Mesendoderm (in vitro differentiated cells): ENCODE measurements around the gene MPC2.
"Not testable (repeated sequence)": the region's sequence is repeated elsewhere in the genome, so short reads cannot be mapped to it uniquely, and the experiment has no call there.

Experiments used
- DNase-seq: peaks from one replicate; pipeline ENCODE4 v3.0.0; 2013
- H2AK5ac ChIP-seq: 2 replicates; pipeline ENCODE4 v1.6.1; 2013; ENCODE audit warnings: low read length, inconsistent platforms
- H2BK120ac ChIP-seq: 2 replicates; pipeline ENCODE4 v1.6.1; 2013; ENCODE audit warnings: low read depth, mild to moderate bottlenecking, low read length, moderate library complexity, mixed read lengths
- H2BK15ac ChIP-seq: replicated peaks from 2 replicates; pipeline ENCODE4 v1.6.1; 2013; ENCODE audit warnings: low read depth, mild to moderate bottlenecking, moderate library complexity
- H2BK5ac ChIP-seq: 2 replicates; pipeline ENCODE4 v1.6.1; 2013; ENCODE audit warnings: low read length, inconsistent platforms
- H3K18ac ChIP-seq: 2 replicates; pipeline ENCODE4 v1.6.1; 2013; ENCODE audit warnings: mild to moderate bottlenecking, low read length, mixed read lengths
- H3K23ac ChIP-seq: one replicate; pipeline ENCODE4 v1.6.1; 2013; ENCODE audit warnings: low read length
- H3K27ac ChIP-seq: 2 replicates; pipeline ENCODE4 v1.5.1; 2013; ENCODE audit warnings: low read depth, mild to moderate bottlenecking, inconsistent platforms, low read length, moderate library complexity
- H3K27me3 ChIP-seq: 2 replicates; pipeline ENCODE4 v1.6.1; 2013; ENCODE audit warnings: low read length, control low read depth, mild to moderate bottlenecking, inconsistent platforms; ENCODE audit not compliant: insufficient read depth, poor library complexity
- H3K36me3 ChIP-seq: 2 replicates; pipeline ENCODE4 v1.6.1; 2013; ENCODE audit warnings: low read length, inconsistent platforms; ENCODE audit not compliant: control insufficient read depth, insufficient read depth
- H3K4ac ChIP-seq: one replicate; pipeline ENCODE4 v1.6.1; 2013; ENCODE audit warnings: low read depth, mild to moderate bottlenecking, low read length, moderate library complexity
- H3K4me1 ChIP-seq: 2 replicates; pipeline ENCODE4 v1.6.1; 2013; ENCODE audit warnings: low read depth, low read length, inconsistent platforms; ENCODE audit not compliant: control insufficient read depth
- H3K4me2 ChIP-seq: 2 replicates; pipeline ENCODE4 v1.6.1; 2013; ENCODE audit warnings: low read length
- H3K4me3 ChIP-seq: 2 replicates; pipeline ENCODE4 v1.5.1; 2013; ENCODE audit warnings: mild to moderate bottlenecking, low read length
- H3K56ac ChIP-seq: one replicate; pipeline ENCODE4 v1.6.1; 2013; ENCODE audit warnings: low read length
- H3K79me1 ChIP-seq: 2 replicates; pipeline ENCODE4 v1.6.1; 2013; ENCODE audit warnings: low read length, inconsistent platforms
- H3K79me2 ChIP-seq: 2 replicates; pipeline ENCODE4 v1.6.1; 2013; ENCODE audit warnings: mild to moderate bottlenecking, low read length; ENCODE audit not compliant: control insufficient read depth, insufficient read depth
- H3K9ac ChIP-seq: 2 replicates; pipeline ENCODE4 v1.6.1; 2013; ENCODE audit warnings: low read length, inconsistent platforms
- H4K5ac ChIP-seq: one replicate; pipeline ENCODE4 v1.6.1; 2013; ENCODE audit warnings: low read length
- H4K8ac ChIP-seq: one replicate; pipeline ENCODE4 v1.6.1; 2013; ENCODE audit warnings: low read depth, mild to moderate bottlenecking, control low read depth, low read length, moderate library complexity
- WGBS: extraction: QIAGEN DNeasy Blood & Tissue Kit; methylation state at CpG from one replicate; pipeline ENCODE4 v1.1.7; 2013; ENCODE audit warnings: low lambda C conversion rate, missing lambda C conversion rate; ENCODE audit not compliant: insufficient coverage; ENCODE audit errors: extremely low coverage; 5-methylcytosine and 5-hydroxymethylcytosine counted together

MPC2 gene

DNA sequence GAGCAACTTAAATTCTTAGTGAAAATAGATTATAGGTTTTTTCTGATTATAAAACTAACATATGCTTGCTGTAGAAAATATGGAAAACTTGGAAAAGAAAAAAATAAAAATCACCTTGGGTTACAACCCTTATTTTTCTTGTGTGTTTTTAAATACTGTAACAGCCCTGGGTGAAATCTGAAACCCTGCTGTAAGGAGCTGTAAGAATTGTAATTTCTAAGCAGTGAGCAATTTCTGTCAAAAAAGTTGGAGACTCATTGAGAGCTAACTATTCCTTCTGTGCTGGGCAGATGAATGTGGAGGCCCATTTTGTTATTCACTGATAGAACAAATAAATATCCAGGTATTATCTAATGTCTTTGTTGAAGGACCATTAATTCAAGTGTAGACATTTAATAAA is 65.5 kb downstream of the MPC2 start:
- Histone ChIP-seq H4K5ac (no peak overlapping the region), H3K79me1 (peaks cover 1% of the 10 kb centered on the region), H3K18ac (no peak overlapping the region), H2AK5ac (no peak overlapping the region), H3K56ac (no peak overlapping the region), H3K23ac (no peak overlapping the region), H3K4me2 (no peak overlapping the region), H2BK120ac (no peak overlapping the region), H3K36me3 (no peaks in the 10 kb centered on the region), H2BK5ac (no peak overlapping the region), H3K4ac (no peak overlapping the region), H3K9ac (no peak overlapping the region), H3K4me3 (no peak overlapping the region), H3K27ac (no peak overlapping the region), H2BK15ac (no peak overlapping the region), H3K79me2 (no peaks in the 10 kb centered on the region), H3K4me1 (no peaks in the 10 kb centered on the region), H3K27me3 (no peaks in the 10 kb centered on the region), H4K8ac (no peak overlapping the region)
- no peak for DNase-seq

DNA sequence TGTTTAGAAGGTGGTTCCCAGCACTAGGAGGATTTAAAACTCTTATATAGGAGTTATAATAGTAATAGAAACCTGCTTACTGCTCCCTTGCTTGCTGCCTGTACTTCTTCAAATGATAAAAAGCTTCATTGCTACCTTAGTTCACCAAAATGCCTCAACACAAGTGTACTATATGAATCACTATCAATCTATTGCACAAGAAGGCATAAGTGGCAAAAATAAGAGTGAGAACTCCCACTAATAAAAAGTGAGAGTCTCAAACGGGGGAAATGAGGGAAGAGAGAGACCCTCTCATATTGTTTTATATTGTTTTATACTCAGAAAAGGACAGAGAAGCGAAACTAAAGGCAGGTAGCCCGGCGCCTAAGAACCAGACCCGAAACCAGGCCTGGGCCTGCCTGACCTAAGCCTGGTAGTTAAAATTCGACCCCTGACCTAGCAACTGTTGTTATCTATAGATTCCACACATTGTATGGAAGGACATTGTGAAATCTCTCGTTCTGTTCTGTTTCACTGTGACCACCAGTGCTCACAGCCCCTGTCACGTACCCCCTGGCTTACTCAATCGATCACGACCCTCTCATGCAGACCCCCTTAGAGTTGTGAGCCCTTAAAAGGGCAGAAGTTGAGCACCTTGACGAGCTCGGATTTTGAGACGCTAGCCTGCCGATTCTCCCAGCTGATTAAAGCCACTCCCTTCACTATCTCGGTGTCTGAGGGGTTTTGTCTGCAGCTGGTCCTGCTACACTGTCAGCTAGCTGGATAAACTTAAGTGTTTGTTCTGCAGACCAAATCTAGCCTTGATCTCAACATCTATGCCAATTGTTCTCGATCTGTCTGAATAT is 67.5 kb downstream of the MPC2 start:
- peak overlapping the region; percentile 36 for H3K4ac ChIP-seq
- not testable (repeated sequence) for H3K79me1 ChIP-seq, H3K9ac ChIP-seq, H4K8ac ChIP-seq, H3K4me2 ChIP-seq, H3K36me3 ChIP-seq, H4K5ac ChIP-seq, H3K4me3 ChIP-seq, H3K27ac ChIP-seq, H2BK15ac ChIP-seq, H3K4me1 ChIP-seq, H2BK5ac ChIP-seq, H2BK120ac ChIP-seq, H3K23ac ChIP-seq, H3K56ac ChIP-seq, H3K79me2 ChIP-seq, H3K27me3 ChIP-seq, H2AK5ac ChIP-seq
- H3K18ac ChIP-seq, result peak overlapping the region; percentile 28
- WGBS, result no CpG with 5 or more reads among the region's 16 CpGs
- DNase-seq, result peak; percentile 73

DNA sequence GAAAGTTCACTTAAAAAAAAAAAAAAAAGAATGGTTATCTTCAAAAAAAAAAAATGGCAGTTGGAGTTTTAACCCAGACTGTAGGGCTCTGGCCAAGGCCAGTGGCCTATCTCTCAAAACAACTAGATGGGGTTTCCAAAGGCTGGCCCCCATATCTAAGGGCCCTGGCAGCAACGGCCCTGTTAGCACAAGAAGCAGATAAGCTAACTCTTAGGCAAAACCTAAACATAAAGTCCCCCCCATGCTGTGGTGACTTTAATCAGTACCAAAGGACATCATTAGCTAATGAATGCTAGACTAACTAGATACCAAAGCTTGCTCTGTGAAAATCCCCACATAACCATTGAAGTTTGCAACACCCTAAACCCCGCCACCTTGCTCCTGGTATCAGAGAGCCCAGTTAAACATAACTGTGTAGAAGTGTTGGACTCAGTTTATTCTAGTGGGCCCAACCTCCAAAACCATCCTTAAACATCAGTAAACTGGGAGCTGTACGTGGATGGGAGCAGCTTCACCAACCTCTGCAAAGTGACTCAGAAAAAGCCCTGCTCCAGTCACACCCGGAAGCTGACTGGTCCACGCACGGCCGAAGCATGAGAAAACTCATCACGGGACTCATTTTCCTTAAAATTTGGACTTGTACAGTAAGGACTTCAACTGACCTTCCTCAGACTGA is 70.0 kb downstream of the MPC2 start:
- not testable (repeated sequence) for H4K5ac ChIP-seq, DNase-seq, H3K27me3 ChIP-seq, H3K27ac ChIP-seq, H2BK15ac ChIP-seq, H2AK5ac ChIP-seq, H2BK5ac ChIP-seq, H3K79me2 ChIP-seq, H3K18ac ChIP-seq, H3K23ac ChIP-seq, H4K8ac ChIP-seq, H2BK120ac ChIP-seq, H3K4me2 ChIP-seq, H3K4me3 ChIP-seq, H3K56ac ChIP-seq, H3K9ac ChIP-seq, H3K36me3 ChIP-seq, H3K4me1 ChIP-seq, H3K79me1 ChIP-seq, H3K4ac ChIP-seq
- no CpG with 5 or more reads among the region's 8 CpGs for WGBS
